Thyroid gland (tissue), 4 donors: Measurements from ENCODE around the gene GDPD5.

Experiments used
- CTCF ChIP-seq, 6 experiments: fragments of 200-600 bp in 3 of 6; fragments of 450-650 bp in 3 of 6; sonication (generic) in 3 of 6; IDR thresholded peaks; one replicate each; pipeline ENCODE4 v1.5.1; 2016 to 2019; ENCODE audit warnings: antibody characterized with exemption in 6 of 6, mild to moderate bottlenecking in 2 of 6, inconsistent platforms in 1 of 6, moderate library complexity in 1 of 6
- POLR2A ChIP-seq, 2 donors: fragments of 450-650 bp; IDR thresholded peaks; one replicate each; pipeline ENCODE4 v1.6.1; 2017; ENCODE audit warnings: antibody characterized with exemption in 2 of 2, mild to moderate bottlenecking in 2 of 2, moderate library complexity in 1 of 2

GRCh38 chr11:75477614-75477935 lies 48.2 kb downstream of the GDPD5 start:
- TF ChIP-seq CTCF (IDR thresholded peaks at IDR 0.05): no peak
- no peak for TF ChIP-seq POLR2A (IDR thresholded peaks at IDR 0.05)
